ENCODE results near the gene SLC25A4. TPM values are rescaled to one million over a fixed set of nuclear protein-coding genes. Genes with fewer than 3 reads are reported as not detected.
"Not testable (repeated sequence)": the region's sequence is repeated elsewhere in the genome, so short reads cannot be mapped to it uniquely, and the experiment has no call there.

SLC25A4 gene
- total RNA-seq, result 1 to 10 TPM; 3.1 to 8.1 TPM

DNA sequence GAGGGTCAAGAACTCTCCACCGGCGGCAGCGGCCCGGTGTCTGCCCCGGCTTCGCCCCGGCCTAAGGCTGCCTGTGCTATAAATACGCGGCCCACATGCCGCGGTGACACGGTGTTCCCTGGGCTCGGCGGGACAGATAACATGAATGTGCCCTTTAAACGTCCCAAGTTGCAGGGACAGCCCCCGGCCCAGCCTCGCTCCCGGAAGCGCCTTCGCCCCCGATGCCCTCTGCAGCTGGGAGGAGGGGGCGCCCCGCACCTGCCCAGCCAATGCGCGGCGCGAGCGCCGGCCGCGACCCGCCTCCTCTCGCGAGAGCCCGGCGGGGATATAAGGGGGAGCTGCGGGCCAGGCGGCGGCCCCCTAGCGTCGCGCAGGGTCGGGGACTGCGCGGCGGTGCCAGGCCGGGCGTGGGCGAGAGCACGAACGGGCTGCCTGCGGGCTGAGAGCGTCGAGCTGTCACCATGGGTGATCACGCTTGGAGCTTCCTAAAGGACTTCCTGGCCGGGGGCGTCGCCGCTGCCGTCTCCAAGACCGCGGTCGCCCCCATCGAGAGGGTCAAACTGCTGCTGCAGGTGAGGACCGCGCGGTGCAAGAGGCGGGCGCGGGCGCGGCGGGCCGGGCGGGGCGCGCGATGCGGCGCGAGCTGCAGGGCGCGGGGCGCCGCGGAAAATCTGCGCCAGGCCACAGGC lies at the start of gene SLC25A4:
SLC25A4 (plus strand) TSS at position 355 of the 689 bp plus-strand sequence; CDS start at position 462, 107 bp downstream.
- H3K27ac Mint-ChIP-seq, result no peak within 1 kb of the TSS
- H3K36me3 Mint-ChIP-seq, result peaks cover 0 to 5% of the 10 kb centered on the region in 2 donors
- no peaks in the 10 kb centered on the region for H3K9me3 Mint-ChIP-seq
- DNase-seq (ENCODE audit: low spot score in 2 of 2), result peak; percentile 91
- peak; percentile 96 to 97 for ATAC-seq

GRCh38 chr4:185093603-185094002 lies 49.5 kb upstream of the SLC25A4 start:
- Mint-ChIP-seq H3K9me3 (no peaks in the 10 kb centered on the region), H3K36me3 (no peaks in the 10 kb centered on the region), H3K27ac (no peak overlapping the region)
- no peak for ATAC-seq
- no peak for DNase-seq (ENCODE audit: low spot score in 2 of 2)

DNA sequence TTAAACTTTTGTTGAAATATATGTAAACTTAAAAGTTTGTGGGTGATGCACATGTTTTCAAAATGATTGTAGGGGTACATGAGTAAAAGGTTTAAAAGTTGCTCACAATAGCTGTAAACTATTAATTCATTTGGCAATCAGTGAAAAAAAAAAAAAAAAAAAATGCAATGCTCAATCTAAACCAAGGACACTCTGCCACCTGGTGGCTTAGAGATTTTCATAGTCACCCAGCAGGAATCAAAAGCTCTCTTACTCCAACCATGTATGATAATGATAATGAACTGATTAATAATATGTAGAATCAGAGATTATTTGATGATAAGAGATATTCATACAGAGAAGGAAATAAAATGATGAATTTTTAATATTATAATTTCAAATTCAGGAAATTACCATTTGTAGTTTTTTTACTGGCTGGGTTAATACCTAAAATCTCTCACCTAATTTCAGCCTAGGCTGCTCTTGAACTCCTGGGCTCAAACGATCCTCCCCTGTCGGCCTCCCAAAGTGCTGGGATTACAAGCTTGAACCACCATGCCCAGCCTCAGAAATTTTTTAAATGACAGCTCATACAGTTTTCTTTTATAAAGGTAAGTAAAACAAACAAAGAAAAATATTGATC lies 46.9 kb upstream of the SLC25A4 start:
- Mint-ChIP-seq H3K36me3 (no peaks in the 10 kb centered on the region), H3K27ac (no peak overlapping the region), H3K9me3 (no peaks in the 10 kb centered on the region)
- ATAC-seq (no peak), DNase-seq (ENCODE audit: low spot score in 2 of 2) (no peak)

DNA sequence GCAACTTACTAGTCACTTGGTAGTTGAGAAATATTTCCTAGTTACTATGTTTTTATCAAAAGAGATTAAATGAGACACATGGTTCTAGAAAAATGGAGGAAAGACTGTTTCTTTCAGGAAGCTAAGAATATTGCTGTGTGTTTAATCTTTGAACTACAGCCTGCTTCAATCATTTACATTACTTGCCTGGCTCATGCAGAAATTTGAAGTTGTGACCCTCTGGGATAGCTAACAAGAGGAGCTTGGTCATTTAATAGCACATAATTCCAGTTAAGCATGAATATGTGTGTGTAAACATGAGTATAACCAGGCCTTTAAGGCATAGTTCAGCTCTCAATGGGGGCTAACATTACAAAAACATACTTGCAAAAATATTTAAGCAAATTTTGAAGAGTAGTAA lies 44.6 kb upstream of the SLC25A4 start:
- no peaks in the 10 kb centered on the region for H3K36me3 Mint-ChIP-seq
- ATAC-seq (no peak), DNase-seq (ENCODE audit: low spot score in 2 of 2) (no peak)
- no peaks in the 10 kb centered on the region for H3K9me3 Mint-ChIP-seq
- no peak overlapping the region for H3K27ac Mint-ChIP-seq

DNA sequence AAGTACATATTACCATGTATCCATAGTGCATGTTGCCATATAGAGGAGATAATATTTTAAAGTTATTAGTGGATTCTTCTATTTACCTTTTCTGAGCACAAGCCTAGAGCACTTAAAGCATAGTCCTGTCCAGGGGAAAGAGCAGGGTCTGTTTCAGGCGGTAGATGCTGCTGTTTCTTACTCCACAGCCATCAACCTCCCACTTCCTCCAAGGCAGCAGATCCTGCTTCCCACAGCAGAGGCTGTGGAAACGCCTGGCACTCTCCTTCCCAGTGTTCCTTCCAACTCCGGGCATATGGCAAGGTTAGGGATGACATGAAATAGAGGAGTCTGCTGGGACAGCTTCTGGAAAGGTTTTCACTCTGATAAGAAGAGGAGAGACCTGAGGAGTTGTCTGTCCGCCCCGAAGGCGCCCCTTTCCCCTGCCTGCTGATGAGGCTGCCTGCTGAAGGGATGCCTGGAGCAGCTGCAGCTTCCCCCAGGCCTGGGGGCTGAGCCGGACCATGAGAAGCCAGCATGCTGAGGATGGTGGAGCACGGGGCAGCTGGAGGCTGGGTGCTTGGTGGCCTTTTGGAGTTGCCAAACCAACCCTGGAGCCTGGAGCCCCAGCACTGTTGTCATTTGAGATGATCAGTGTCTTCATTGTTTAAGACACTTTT lies 43.9 kb upstream of the SLC25A4 start:
- H3K36me3 Mint-ChIP-seq, result no peaks in the 10 kb centered on the region
- H3K9me3 Mint-ChIP-seq, result no peaks in the 10 kb centered on the region
- no peak for DNase-seq (ENCODE audit: low spot score in 2 of 2)
- no peak overlapping the region for H3K27ac Mint-ChIP-seq
- ATAC-seq, result no peak

DNA sequence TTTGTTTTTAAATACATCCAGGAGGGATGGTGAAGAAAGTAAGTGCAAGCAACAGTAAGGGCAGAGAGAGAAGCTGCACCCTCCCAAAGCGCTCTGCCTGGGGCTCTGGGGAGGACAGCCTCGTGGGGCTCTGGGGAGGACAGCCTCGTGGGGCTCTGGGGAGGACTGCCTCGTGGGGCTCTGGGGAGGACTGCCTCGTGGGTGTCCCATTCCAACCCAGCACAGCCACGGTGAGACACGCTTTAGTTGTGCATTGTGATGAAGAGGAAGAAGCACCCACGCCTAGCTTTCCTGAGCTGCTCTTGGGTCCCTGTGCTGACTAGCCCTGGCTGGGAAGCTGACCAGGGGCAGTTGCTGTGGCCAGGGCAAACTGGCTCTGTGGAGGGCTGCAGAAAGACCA lies 43.1 kb upstream of the SLC25A4 start:
- no peaks in the 10 kb centered on the region for H3K36me3 Mint-ChIP-seq
- no peak for DNase-seq (ENCODE audit: low spot score in 2 of 2)
- H3K9me3 Mint-ChIP-seq, result no peaks in the 10 kb centered on the region
- H3K27ac Mint-ChIP-seq, result no peak overlapping the region
- ATAC-seq, result no peak

- no peak overlapping the region for H3K27ac Mint-ChIP-seq
- no peaks in the 10 kb centered on the region for H3K36me3 Mint-ChIP-seq
- ATAC-seq (no peak), DNase-seq (ENCODE audit: low spot score in 2 of 2) (no peak)
- H3K9me3 Mint-ChIP-seq, result no peaks in the 10 kb centered on the region
Observed at GRCh38 chr4:185100423-185100822, 42.6 kb upstream of the SLC25A4 start.

- ATAC-seq, result no peak
- DNase-seq (ENCODE audit: low spot score in 2 of 2), result no peak
- no peaks in the 10 kb centered on the region for H3K9me3 Mint-ChIP-seq
- H3K36me3 Mint-ChIP-seq, result no peaks in the 10 kb centered on the region
- no peak overlapping the region for H3K27ac Mint-ChIP-seq
Observed at GRCh38 chr4:185101354-185101890, 41.6 kb upstream of the SLC25A4 start.

- no peak overlapping the region for H3K27ac Mint-ChIP-seq
- no peaks in the 10 kb centered on the region for H3K9me3 Mint-ChIP-seq
- no peaks in the 10 kb centered on the region for H3K36me3 Mint-ChIP-seq
- ATAC-seq (no peak), DNase-seq (ENCODE audit: low spot score in 2 of 2) (no peak)
Observed at GRCh38 chr4:185104733-185105132, 38.3 kb upstream of the SLC25A4 start.

- Mint-ChIP-seq H3K27ac (no peak overlapping the region), H3K36me3 (no peaks in the 10 kb centered on the region), H3K9me3 (no peaks in the 10 kb centered on the region)
- DNase-seq (ENCODE audit: low spot score in 2 of 2) (no peak), ATAC-seq (no peak)
Observed at GRCh38 chr4:185106353-185106752, 36.7 kb upstream of the SLC25A4 start.

GRCh38 chr4:185107574-185107973 lies 35.5 kb upstream of the SLC25A4 start:
- not testable (repeated sequence) for H3K27ac Mint-ChIP-seq; H3K36me3 Mint-ChIP-seq; ATAC-seq; DNase-seq (ENCODE audit: low spot score in 2 of 2); H3K9me3 Mint-ChIP-seq

GRCh38 chr4:185108185-185108584 lies 34.9 kb upstream of the SLC25A4 start:
- no peak for ATAC-seq
- Mint-ChIP-seq H3K27ac (no peak overlapping the region), H3K36me3 (no peaks in the 10 kb centered on the region), H3K9me3 (no peaks in the 10 kb centered on the region)
- DNase-seq (ENCODE audit: low spot score in 2 of 2), result no peak

- Mint-ChIP-seq H3K36me3 (no peaks in the 10 kb centered on the region), H3K9me3 (no peaks in the 10 kb centered on the region), H3K27ac (no peak overlapping the region)
- no peak for ATAC-seq
- no peak for DNase-seq (ENCODE audit: low spot score in 2 of 2)
Observed at GRCh38 chr4:185108669-185109068, 34.4 kb upstream of the SLC25A4 start.

DNA sequence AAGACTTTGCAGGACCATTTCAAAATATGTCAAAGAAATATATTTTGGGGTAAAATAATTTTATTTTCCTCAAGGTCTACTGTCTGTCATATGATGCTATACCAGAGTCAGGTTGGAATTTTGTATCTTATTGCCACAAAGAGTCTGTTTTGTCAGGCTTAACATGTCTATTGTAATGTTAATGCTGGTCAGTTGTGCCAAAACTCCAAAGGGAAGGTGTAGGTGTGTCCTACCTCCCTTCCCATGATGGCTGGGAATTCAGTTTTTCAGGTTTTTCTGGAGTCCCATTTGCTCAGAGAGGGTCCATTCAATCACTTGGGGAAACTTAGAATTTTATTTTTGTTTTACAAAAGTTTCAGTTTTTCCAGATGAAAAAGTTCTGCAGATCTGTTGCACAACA lies 33.3 kb upstream of the SLC25A4 start:
- no peak for DNase-seq (ENCODE audit: low spot score in 2 of 2)
- Mint-ChIP-seq H3K36me3 (no peaks in the 10 kb centered on the region), H3K27ac (no peak overlapping the region), H3K9me3 (no peaks in the 10 kb centered on the region)
- ATAC-seq, result no peak

GRCh38 chr4:185110375-185110823 lies 32.7 kb upstream of the SLC25A4 start:
- Mint-ChIP-seq H3K36me3 (no peaks in the 10 kb centered on the region), H3K27ac (no peak overlapping the region), H3K9me3 (no peaks in the 10 kb centered on the region)
- DNase-seq (ENCODE audit: low spot score in 2 of 2) (no peak), ATAC-seq (no peak)

GRCh38 chr4:185112104-185112503 lies 31.0 kb upstream of the SLC25A4 start:
- Mint-ChIP-seq H3K9me3 (no peaks in the 10 kb centered on the region), H3K27ac (no peak overlapping the region), H3K36me3 (no peaks in the 10 kb centered on the region)
- DNase-seq (ENCODE audit: low spot score in 2 of 2) (no peak), ATAC-seq (peak; percentile 41 to 95)

DNA sequence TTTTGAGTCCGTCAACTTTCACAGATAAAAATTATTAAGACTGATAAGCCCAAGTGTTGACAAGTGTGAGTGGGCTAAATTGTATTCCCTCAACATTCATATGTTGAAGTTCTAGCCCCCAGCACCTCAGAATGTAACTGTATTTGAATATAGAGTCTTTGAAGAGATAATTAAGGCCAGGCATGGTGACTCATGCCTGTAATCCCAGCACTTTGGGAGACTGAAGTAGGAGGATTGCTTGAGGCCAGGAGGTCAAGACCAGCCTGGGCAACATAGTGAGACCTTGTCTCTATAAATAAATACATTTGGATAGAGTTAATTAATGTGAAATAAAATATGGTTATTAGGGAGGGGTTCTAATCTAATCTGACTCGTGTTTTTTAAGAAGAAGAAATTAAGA lies 29.7 kb upstream of the SLC25A4 start:
- DNase-seq (ENCODE audit: low spot score in 2 of 2) (no peak), ATAC-seq (no peak)
- H3K27ac Mint-ChIP-seq, result no peak overlapping the region
- no peaks in the 10 kb centered on the region for H3K9me3 Mint-ChIP-seq
- H3K36me3 Mint-ChIP-seq, result no peaks in the 10 kb centered on the region

Measured in activated naive CD4-positive, alpha-beta T cell treated with anti-CD3 and anti-CD28 coated beads, Interleukin-2, amount 50 U/mL, for 72 hours (primary cell).